GM21423 (cell line): ENCODE results near the gene SLC16A9.

Experiments
- ATAC-seq: cut with Tn5 transposase; IDR thresholded peaks from one replicate; pipeline ENCODE4 v1.9.1; 2021; ENCODE audit warnings: mild to moderate bottlenecking, moderate library complexity; ENCODE audit not compliant: unreplicated experiment

SLC16A9 gene

GRCh38 chr10:59720377-59720776, 10.7 kb upstream of the SLC16A9 start:
- ATAC-seq = no peak

DNA sequence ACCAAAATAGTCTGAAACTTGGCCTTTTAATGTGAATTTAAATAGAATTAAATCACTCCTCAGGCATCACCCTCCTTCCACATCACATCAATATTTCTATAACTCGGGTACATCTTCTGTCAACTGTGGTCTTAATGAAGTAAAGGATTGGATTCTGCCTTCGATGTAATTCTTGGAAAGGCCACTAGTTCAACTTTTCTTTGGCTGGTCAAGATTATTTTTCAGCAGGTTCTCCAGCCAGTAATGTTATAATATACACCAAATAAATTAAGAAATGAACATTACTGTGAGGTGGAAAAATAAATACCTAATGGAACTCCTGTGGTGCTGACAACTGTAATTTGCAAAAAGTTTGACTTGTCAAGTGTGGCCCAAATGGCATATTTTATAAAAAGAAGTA, 9.7 kb upstream of the SLC16A9 start:
- no peak for ATAC-seq

- ATAC-seq = no peak
These were observed 8.6 kb upstream of the SLC16A9 start for GRCh38 chr10:59718257-59718656.

GRCh38 chr10:59713196-59713821, 3.7 kb upstream of the SLC16A9 start:
- ATAC-seq = no peak

DNA sequence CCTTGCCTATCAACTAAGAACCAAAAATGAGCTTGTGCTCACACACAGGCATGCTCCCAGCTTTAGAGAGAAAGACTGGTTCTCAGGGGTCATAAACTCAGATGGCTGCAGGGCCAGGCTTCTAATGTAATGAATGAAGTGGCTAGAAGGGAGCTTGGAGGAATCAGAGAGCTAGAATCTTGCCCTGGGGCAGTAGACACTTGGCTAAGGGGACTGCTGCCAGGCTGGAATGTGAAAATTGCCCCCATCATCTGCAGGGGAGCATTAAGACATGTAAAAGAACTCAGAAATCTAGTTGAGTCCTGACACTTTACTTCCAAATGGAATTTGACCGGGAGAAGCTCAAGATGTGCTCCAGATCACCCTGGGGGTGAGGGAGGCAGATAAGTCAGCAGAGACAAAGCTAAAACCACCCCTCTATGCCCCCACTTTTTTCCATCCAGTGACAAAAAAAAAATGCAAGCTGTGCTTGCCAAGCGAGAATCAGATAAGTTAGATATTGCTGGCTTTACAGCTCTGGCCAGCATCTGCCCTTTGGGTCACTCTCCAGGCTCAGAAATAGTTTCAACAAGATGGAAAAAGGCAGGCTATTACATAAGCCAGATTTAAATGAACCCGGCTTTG, 2.3 kb upstream of the SLC16A9 start:
- no peak for ATAC-seq

GRCh38 chr10:59708816-59709394, 745 bp downstream of the SLC16A9 start:
- ATAC-seq = peak; percentile 34

DNA sequence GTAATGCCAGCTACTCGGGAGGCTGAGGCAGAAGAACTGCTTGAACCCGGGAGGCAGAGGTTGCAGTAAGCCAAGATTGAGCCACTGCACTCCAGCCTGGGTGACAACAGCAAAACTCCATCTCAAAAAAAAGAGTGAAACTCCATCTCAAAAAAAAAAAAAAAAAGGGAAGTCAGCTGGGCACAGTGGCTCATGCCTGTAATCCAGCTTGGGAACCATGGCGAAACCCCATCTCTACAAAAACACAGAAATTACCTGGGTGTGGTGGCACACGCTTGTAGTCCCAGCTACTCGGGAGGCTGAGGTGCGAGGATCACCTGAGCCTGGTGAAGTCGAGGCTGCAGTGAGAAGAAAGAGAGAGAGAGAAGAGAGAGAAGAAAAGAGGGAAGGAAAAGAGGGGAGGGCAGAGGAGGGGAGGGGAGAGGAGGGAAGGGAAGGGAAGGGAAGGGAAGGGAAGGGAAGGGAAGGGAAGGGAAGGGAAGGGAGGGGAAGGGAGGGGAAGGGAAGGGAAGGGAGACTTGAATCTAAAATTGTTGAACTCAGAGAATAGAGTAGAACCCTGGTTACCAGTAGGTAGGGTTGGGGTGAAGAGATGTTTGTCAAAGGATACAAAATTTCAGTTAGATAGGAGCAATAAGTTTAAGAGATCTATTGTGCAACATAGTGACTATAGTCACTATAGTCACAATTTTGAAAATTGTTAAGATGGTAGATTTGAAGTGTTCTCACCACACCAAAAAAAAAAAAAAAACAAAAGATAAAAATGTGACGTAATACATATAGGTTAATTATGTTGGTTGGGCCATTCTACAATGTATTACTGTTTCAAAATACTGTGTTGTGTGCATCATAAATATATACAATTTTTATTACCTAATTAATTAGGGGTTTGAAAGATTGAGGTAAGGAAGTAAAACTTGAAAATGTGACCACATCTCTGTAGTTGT, 2.5 kb downstream of the SLC16A9 start:
- ATAC-seq = no peak

DNA sequence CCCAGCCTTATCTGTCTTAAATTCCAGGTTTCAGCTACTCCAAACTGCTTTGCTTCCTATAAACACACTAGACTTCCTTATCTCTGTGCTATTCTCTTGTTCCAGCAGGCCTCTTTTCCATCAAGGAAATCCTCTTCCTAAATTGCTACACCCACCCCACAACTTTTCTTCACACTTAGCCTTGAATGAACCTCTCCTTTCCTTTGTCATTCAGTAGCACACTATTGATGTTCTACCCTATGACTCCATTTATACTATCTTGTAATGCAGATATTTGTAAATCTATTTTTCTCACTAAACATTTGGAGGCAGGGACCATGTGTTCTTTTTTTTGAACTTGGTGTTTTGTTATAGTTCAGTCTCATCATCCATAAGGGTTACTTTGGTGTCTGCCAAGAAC, 3.7 kb downstream of the SLC16A9 start:
- no peak for ATAC-seq

GRCh38 chr10:59704630-59705029, 5.0 kb downstream of the SLC16A9 start:
- no peak for ATAC-seq

- no peak for ATAC-seq
These were observed 7.3 kb downstream of the SLC16A9 start for GRCh38 chr10:59702347-59702746.

GRCh38 chr10:59700709-59701108, 8.9 kb downstream of the SLC16A9 start:
- no peak for ATAC-seq

DNA sequence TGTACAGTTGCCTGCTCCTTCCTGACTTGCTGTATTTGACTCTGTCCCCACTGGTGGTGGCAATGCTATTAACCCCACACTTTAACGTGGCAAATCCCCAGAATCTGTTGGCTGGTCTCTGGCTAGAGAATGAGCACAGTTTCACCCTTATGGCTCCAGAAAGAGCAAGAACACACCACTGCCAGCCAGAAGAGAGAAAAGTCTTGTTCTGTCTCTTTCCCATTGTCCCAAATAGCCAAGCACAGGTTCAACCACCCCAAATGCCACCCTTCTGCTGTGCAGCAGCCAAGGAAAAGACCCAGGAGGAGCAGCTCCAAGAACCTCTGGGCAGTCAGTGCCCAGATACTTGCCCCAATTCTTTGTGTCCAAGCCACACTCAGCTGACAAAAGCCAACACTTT, 11.3 kb downstream of the SLC16A9 start:
- no peak for ATAC-seq

- ATAC-seq = no peak
These were observed 14.0 kb downstream of the SLC16A9 start for GRCh38 chr10:59695637-59696036.

- peak; percentile 52 for ATAC-seq
These were observed 14.7 kb downstream of the SLC16A9 start for GRCh38 chr10:59694936-59695335.

GRCh38 chr10:59692113-59692512, 17.5 kb downstream of the SLC16A9 start:
- no peak for ATAC-seq

- no peak for ATAC-seq
These were observed 20.7 kb downstream of the SLC16A9 start for GRCh38 chr10:59688921-59689351.

DNA sequence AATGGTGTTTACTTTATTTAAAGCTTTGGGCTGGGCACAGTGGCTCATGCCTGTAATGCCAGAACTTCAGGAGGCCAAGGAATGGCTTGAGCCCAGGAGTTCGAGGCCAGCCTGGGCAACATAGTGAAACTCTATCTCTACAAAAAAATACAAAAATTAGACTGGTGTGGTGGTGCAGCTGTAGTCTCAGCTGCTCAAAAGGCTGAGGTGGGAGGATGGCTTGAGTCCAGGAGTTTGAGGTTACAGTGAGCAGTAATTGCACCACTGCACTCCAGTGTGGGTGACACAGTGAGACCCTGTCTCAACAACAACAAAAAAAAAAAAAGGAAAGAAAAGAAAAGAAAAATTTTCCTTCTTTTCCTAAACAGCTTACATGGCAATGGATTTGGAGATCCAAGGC, 22.0 kb downstream of the SLC16A9 start:
- no peak for ATAC-seq

GRCh38 chr10:59684006-59684405, 25.6 kb downstream of the SLC16A9 start:
- no peak for ATAC-seq

GRCh38 chr10:59682986-59683937, 26.4 kb downstream of the SLC16A9 start:
- no peak for ATAC-seq

DNA sequence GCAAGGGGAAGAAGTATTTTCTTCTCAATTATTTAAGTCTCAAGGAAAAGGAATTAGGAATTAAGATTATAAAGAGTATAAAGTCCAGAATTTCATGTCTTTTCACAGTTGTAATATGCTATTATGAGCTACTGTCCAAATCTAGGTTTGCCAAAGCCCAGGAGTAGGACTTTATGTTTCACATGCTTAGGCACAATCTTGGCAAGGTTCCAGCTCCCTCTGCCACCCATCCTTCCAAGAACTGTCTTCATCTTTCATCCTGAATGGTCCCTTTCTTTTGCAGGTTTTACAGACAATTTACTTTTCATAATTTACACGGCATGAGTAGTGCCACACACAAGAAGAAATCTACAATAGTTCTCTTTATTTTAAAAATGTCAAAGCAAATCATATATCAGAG, 29.5 kb downstream of the SLC16A9 start:
- no peak for ATAC-seq
